NT2/D1 (cell line): ENCODE data around the gene IL3RA.

Source experiments
- SUZ12 ChIP-seq: IDR thresholded peaks from 2 replicates; pipeline ENCODE4 v1.6.1; 2011; ENCODE audit not compliant: insufficient read length, insufficient read depth; ENCODE audit errors: extremely low read depth
- ZNF274 ChIP-seq: IDR thresholded peaks from 2 replicates; pipeline ENCODE4 v1.6.1; 2011; ENCODE audit warnings: mild to moderate bottlenecking, low read depth, low read length

GRCh38 chrX:1400049-1400448 lies 63.5 kb downstream of the IL3RA start:
- TF ChIP-seq ZNF274 = no peak
- TF ChIP-seq SUZ12 = no peak
